ENCODE results near the gene FRS2. TPM values are rescaled to one million over a fixed set of nuclear protein-coding genes. Genes with fewer than 3 reads are reported as not detected.

Gene FRS2
- total RNA-seq, 1 donor from 2014 or later = 66.8 TPM

GRCh38 chr12:69501154-69501895, 31.1 kb downstream of the FRS2 start:
- no peak for DNase-seq

- no peak for DNase-seq
Observed at GRCh38 chr12:69502345-69503081, 32.3 kb downstream of the FRS2 start.

- DNase-seq = no peak
Observed at GRCh38 chr12:69508091-69508490, 37.9 kb downstream of the FRS2 start.

- no peak for DNase-seq
Observed at GRCh38 chr12:69508621-69509020, 38.4 kb downstream of the FRS2 start.

GRCh38 chr12:69509308-69509736, 39.1 kb downstream of the FRS2 start:
- DNase-seq = no peak

GRCh38 chr12:69509904-69510827, 40.0 kb downstream of the FRS2 start:
- no peak for DNase-seq

GRCh38 chr12:69511016-69511415, 40.8 kb downstream of the FRS2 start:
- no peak for DNase-seq

- no peak for DNase-seq
Observed at GRCh38 chr12:69511469-69512267, 41.5 kb downstream of the FRS2 start.

GRCh38 chr12:69512820-69513219, 42.6 kb downstream of the FRS2 start:
- DNase-seq = no peak

GRCh38 chr12:69513297-69513696, 43.1 kb downstream of the FRS2 start:
- DNase-seq = no peak

GRCh38 chr12:69514111-69514510, 43.9 kb downstream of the FRS2 start:
- DNase-seq = no peak

- DNase-seq = no peak
Observed at GRCh38 chr12:69514845-69515244, 44.7 kb downstream of the FRS2 start.

- DNase-seq = no peak
Observed at GRCh38 chr12:69515394-69515930, 45.3 kb downstream of the FRS2 start.

GRCh38 chr12:69516950-69517349, 46.8 kb downstream of the FRS2 start:
- DNase-seq = no peak

- DNase-seq = no peak
Observed at GRCh38 chr12:69517406-69517805, 47.2 kb downstream of the FRS2 start.

GRCh38 chr12:69519871-69520270, 49.7 kb downstream of the FRS2 start:
- no peak for DNase-seq

- DNase-seq = no peak
Observed at GRCh38 chr12:69523433-69524330, 53.5 kb downstream of the FRS2 start.

GRCh38 chr12:69524331-69524630, 54.1 kb downstream of the FRS2 start:
- DNase-seq = no peak

GRCh38 chr12:69524755-69525469, 54.7 kb downstream of the FRS2 start:
- no peak for DNase-seq

Data from occipital lobe (tissue), 2 donors.